Bone marrow (tissue), 2 donors: ENCODE results near the gene SRD5A1.
A peak's percentile ranks its signal among the peaks of the same experiment; 100 is the strongest.

Experiments used
- DNase-seq, 2 donors: peaks; one replicate each; lab custom pipeline; 2025; lab: John Stamatoyannopoulos, UW

Gene SRD5A1

GRCh38 chr5:6684075-6684474, 50.8 kb downstream of the SRD5A1 start:
- no peak for DNase-seq

DNA sequence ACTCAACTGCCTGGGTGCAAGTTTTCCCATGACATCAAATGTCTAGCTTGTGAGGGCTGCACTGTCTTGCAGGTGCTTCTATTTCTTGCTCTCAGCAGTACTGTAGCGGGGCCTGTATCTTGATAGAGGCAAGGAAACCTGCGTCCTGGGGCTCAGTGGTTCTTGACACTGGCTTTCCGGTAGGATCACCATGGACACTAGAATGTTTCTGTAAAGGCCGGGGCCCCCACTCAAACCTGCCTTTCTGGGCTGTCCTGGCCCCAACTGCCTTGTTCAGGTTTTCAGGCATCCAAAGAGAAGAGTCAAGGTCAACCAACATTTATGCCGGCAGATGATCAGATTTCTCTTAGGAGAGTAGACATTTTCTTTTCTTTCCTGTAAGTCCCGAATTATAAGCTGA, 53.3 kb downstream of the SRD5A1 start:
- DNase-seq: no peak

DNA sequence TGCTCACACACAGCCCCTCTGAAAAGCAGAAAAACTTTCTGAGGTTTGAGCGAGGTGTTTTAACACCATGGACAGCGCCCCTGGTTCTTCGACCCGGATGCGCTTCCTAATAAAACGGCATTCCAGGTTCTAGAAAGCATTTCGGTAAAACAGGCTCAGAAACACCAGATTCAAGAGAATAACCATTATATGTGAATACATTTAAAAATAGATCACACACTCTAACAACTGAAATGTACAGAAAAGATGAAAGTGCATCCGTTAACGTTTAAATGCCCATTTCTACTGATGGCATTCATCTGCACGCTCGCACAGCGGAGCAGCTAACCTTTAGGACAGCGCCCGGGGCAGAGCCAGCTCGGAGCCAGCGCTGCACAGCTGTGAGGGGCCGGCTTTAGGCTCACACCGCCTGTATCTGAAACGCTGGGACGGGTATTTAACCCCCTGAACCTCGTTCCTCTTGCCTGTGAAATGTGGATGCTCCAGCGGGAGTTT, 53.7 kb downstream of the SRD5A1 start:
- DNase-seq: no peak

- no peak for DNase-seq
These were observed 54.3 kb downstream of the SRD5A1 start for GRCh38 chr5:6687505-6687904.

GRCh38 chr5:6692906-6693305, 59.7 kb downstream of the SRD5A1 start:
- no peak for DNase-seq

DNA sequence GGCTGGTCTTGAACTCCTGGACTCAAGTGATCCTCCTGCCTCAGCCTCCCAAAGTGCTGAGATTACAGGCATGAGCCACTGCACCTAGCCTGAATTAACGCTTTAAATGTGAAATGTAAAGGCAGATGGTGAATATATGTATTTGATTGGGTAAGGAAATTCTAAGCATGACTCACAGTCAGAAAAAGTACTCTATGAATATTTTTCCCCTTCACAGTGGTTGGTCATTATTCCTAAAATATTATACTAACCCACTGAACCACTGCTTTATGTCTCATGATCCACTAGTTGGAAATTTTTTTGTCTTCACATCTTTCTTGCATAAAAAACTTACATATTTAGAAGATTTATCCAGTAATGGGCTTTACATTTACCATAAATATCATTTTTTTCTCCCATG, 65.5 kb downstream of the SRD5A1 start:
- DNase-seq: no peak

DNA sequence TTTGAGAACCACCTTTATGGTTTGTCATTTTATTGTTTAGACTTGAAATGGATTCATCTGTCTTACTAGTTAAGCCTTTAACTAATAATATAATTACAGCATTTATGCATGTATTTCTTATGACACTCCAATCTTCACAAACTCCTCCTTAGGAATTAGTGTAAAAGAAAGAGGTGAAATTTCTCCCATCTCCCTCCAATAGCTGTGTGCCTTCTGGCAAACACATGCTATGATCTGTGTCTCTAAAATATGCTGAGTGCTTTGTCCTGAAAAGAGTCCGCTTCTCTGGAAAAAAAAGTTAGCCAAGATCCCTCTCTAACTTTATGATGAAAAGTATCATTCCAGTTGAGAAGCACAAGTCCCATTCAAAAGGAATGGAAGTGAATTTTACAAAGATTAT, 66.1 kb downstream of the SRD5A1 start:
- no peak for DNase-seq

DNA sequence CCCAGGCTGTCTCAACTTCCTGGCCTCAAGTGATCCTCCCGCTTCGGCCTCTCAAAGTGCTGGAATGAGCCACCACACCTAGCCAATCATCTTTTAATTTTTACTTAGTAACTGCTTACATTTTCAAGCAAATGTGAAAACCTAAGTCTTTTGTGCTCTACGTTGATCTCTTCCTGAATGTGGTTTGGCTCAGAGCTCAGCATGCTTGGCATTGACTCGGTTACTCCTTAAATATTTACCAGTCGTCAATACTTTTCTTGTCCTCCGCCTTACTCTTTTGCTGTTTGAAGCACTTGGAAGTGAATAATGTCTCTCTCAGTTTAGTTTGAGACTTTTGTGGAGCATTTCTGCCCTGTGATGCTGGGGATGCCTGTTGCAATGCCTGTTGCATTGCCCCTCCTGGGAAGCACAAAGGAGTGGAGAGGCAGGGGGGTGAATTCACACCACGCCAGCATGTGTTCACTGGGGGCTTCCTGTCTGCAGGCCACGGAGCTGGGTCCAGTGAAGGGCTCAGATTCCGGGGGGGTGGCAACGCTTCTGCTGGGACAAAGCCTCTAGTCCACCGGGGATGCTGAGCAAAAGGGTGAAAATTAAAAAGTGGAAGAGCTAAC, 66.9 kb downstream of the SRD5A1 start:
- no peak for DNase-seq

GRCh38 chr5:6700685-6701355, 67.6 kb downstream of the SRD5A1 start:
- DNase-seq: no peak

DNA sequence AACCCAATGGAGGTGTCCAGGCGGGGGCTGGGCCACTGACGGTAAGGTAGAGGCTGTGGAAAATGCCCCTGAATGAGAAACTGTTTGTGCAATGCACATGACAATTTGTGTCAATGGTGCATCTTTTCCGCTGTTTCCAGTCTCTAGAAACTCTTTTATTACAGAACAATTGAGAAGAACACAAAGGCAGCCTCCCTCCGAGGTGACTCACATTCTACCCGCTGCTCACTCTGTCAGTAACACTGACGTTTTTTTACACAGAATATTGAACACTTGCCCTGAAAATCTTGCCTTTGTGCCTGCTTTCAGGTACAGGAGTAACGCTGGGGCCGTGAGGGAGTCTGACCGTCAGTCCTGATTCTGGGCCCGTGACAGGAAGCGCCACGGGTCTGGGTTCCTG, 68.3 kb downstream of the SRD5A1 start:
- no peak for DNase-seq

- no peak for DNase-seq
These were observed 69.4 kb downstream of the SRD5A1 start for GRCh38 chr5:6702633-6703032.

DNA sequence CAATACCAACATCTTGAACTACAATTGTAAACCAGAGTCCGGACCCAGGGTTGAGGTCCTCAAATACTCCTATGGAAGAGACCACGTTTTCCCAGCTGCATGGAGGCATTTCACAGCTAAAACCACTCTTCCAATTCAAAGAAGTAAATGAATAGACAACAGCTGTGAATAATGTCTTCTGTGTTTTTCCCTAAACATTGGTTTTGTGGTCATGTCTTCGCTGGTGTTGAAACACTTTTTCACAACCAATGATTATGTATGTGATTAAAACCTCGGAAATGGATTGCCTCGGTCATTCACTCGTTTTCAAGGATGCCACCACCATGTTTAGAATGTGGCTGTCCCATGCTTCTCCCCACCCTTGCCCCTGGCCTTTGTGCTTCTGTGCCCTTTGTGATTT, 70.6 kb downstream of the SRD5A1 start:
- no peak for DNase-seq

DNA sequence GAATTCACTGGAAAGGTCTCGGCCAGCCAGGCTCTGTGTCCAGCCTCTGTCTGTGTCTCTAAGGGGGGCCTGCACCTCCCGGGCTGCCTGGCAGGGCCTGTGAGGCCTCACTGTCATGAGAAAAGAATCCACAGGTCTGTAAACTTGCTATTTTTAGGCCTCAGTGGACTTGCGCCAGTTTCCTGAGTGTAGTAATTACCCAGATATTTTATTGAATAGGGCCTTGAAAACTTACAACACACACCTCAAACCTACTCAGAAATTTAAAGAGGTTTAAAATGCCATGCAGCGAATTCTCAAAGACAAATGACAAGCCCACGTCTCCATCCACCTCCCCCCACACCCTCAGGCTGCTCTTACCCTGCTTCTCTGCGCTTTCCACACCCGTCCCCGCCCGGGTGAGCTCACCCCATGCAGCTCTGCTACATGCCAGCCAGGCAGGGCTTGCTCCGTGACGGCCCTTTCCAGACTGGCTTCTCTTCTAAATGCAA, 71.2 kb downstream of the SRD5A1 start:
- DNase-seq: no peak

DNA sequence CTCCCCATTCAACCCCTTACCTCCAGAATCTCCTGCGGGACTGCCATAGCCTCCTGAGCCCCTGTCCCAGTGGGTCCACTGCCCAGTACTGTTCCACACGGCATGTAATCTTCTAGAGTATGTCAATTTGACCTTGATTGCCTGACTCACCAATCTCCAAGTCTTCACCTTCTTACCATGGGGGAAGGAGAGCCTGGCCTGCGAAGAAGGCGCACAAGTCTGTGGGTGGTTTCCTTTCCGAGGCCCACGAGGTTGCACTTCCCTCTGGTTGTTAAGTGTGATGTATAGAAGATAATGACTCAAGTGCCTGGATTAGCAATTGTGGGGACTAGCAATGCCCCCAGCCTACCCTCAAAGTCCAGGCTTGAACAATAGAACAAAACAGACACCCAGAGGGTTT, 71.8 kb downstream of the SRD5A1 start:
- DNase-seq: no peak

DNA sequence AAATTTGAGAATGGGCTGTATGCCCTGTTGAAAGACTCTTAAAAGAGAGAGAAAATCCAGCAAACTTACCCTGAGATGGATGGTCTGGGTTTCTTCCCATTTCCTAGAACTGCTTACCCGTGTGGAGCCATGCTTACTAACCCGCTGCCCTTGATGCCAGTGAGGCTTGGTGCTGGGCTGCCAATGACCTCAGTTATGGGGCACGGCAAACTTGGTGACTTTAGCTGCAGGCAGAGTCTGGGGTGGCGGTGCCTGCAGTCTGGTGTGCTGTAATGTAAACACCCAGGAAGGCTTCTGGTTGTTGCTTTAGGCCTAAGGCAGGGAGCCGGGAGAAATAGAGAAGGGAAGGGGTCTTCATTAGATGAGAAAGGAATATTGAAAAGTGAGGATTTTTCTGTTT, 72.7 kb downstream of the SRD5A1 start:
- DNase-seq: no peak

DNA sequence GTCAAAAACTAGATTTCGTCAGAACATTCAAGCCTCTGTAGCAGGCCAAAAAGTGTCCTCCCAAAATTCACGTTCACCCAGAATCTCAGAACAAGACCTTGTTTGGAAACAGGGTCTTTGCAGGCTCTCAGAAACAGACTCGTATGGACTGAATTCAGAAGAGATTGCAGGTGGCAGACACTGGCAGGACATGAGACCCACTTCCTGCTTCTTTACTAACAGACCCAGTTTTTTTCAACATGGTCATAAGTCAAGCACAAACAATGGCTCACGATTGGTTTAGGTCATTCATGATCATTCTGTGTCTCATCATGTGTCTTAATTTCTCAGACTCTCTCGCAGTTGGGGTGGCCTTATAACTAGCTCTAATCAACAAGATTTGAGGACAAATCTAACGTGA, 74.6 kb downstream of the SRD5A1 start:
- DNase-seq: no peak

DNA sequence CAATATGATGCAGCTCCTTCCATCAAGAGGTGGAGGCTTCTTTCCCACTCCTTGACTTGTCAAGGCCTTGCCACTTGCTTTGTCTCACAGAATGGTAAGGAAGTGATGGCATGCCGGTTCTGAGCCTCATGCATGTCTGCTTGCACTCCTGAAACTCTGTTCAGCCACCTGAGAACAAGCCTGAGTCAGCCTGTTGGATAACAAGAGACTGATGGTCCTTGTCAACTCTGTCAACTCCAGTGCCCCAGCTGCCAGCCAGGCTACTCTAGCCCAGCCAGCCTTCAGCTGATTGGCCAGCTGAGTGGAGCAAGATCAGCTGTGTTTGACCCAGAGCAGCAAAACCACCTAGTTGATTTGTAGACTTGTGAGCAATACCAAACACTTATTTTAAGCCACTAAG, 75.6 kb downstream of the SRD5A1 start:
- no peak for DNase-seq

- DNase-seq: no peak
These were observed 76.8 kb downstream of the SRD5A1 start for GRCh38 chr5:6710070-6710469.

DNA sequence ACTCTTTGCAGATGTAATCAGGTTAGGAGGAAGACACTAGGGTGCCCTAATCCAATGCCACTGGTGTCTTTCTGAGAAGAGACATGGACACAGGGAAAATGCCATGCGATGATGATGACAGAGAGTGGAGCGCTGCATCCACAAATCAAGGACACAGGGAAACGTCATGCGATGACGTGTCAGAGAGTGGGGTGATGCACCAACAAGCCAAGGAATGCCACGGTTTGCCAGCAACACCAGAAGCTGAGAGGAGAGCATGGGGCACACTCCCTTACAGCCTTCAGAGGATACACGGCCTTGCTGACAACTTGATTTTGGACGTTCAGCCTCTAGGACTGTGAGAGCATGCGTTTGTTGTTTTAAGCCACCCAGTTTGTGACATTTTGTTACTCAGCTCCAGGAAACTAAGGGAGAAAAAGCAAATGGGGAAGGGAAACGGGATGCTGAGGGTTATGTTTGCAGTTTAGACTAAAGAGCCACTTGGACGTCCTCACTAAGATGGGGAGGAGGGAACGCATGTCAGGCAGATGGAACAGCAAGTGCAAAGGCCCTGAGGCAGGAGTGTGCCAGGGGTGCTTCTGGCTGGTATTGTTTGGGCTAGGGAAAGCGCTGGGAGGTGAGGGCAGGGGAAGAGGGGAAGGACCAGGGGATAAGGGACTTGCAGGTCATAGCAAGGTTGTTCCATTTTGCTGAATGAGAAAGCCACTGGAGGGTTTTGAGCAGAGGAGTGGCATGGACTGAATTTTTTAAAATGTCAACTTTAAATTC, 77.5 kb downstream of the SRD5A1 start:
- no peak for DNase-seq

GRCh38 chr5:6711409-6712141, 78.3 kb downstream of the SRD5A1 start:
- DNase-seq: no peak

GRCh38 chr5:6712142-6712576, 78.9 kb downstream of the SRD5A1 start:
- peak in 1 of 2 donors; percentile 70 for DNase-seq

DNA sequence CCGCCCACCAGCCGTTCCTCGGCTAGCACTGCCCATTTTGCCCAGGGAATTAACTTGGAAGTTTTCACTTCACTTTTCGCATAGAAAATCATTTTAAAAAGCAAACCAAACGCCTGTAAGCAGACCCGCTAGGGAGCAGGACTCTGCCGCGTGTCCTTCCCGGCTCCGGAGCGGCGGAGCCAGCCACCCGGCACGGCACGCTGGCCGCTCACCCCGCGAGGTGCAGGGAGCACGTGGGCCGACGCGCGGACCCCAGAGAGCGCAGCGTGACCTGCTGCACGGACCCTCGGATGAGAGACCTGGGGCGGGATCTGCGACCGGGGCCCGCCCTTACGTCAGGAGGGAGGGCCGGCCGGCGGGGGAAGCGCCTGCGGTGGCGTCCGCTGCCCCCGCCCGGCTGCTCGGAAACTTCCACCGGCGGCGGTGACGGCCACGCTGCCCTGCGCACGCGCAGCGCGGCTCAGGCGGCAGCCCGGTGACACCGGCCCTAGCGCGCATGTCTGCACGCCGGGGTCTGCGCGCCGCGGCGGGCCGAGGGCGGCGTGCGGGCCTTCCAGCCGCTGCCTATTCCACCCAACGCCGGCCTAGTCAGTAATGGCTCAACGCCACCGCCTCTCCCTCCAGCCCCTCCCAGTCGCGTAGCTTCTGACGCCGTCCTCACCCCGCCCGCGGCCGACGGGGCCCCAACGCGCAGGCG, 79.5 kb downstream of the SRD5A1 start:
- DNase-seq: peak; percentile 85 to 93
